ENCODE data around the gene LBHD2.

GRCh38 chr14:103085106-103086091 is 1.4 kb downstream of the LBHD2 start:
- TF ChIP-seq CTCF (IDR thresholded peaks at IDR 0.05) (peak; percentile 75), POLR2AphosphoS5 (IDR thresholded peaks at IDR 0.05; ENCODE audit: low read depth, low read length) (no peak), TCF7L2 (IDR thresholded peaks at IDR 0.05; ENCODE audit: low read depth, low read length) (no peak), SIN3A (IDR thresholded peaks at IDR 0.05; ENCODE audit: borderline replicate concordance, insufficient read depth, low read depth, low read length) (no peak)

Measured in Panc1 (cell line).